ENCODE data around the gene BANK1. TPM values are rescaled to one million over a fixed set of nuclear protein-coding genes. Genes with fewer than 3 reads are reported as not detected.

Gene BANK1
- total and polyA plus RNA-seq, 4 experiments from 2014 or later, result 0.11 to 4.6 TPM; not detected in 2

DNA sequence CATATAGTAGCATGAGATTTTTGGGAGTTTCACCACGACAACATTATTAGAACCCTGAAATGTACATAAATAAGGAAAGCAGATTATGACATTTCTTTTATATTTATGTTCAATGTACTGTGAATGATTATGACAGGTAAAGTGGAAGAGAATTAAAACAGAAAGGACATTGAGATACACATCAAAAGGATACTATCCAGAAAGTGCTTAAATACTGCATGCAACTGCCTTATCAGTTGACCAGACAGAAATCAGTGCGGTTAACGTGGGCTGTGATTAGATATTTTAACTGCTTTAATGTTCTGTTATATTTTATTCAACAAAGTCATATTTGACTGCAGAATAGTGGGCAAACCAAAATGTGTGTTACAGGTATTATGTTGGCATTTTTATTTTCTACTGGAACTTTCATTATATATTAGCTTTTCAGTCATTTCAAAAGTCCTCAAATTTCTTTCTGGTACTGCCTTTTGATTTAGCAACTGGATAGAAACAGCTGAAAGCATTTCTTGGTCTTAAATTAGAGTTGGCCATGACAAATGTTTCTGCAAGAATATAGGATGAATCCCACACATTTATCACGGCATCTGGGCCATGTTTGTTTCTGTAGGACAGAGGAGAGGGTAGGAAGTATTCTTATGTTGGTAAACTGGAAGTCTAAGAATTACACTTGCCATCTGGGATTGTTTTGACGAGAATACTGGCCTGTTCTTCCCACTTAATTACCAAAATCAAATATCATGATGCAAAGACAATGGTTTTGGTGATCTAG lies 299.5 kb downstream of the BANK1 start:
- Mint-ChIP-seq H3K9me3 (peaks cover 0 to 5% (median 0%) of the 10 kb centered on the region in 8 donors), H3K36me3 (no peaks in the 10 kb centered on the region), H3K4me3 (no peak overlapping the region), H3K27ac (no peak overlapping the region), H3K27me3 (peaks cover 0 to 2% of the 10 kb centered on the region in 2 donors), H3K4me1 (no peaks in the 10 kb centered on the region)
- H3K4me1 ChIP-seq (ENCODE audit: insufficient read depth, low read length), result no peaks in the 10 kb centered on the region
- H3K4me3 ChIP-seq (ENCODE audit: low read length in 2 of 2), result no peak overlapping the region
- POLR2A ChIA-PET (ENCODE audit: partially characterized antibody), result no interaction called here
- H3K36me3 ChIP-seq (ENCODE audit: insufficient read depth, low read length), result no peaks in the 10 kb centered on the region
- H3K27me3 ChIP-seq (ENCODE audit: insufficient read depth, low read length), result no peaks in the 10 kb centered on the region
- no peaks in the 10 kb centered on the region for H3K9me3 ChIP-seq (ENCODE audit: control insufficient read depth in 1 of 2, low read length in 2 of 2)
- CTCF ChIA-PET (ENCODE audit: partially characterized antibody), result no interaction called here
- intact Hi-C loops (cut with micrococcal nuclease), result no loop called here
- no peak for DNase-seq
- H3K27ac ChIP-seq (ENCODE audit: low read depth, low read length), result no peak overlapping the region

DNA sequence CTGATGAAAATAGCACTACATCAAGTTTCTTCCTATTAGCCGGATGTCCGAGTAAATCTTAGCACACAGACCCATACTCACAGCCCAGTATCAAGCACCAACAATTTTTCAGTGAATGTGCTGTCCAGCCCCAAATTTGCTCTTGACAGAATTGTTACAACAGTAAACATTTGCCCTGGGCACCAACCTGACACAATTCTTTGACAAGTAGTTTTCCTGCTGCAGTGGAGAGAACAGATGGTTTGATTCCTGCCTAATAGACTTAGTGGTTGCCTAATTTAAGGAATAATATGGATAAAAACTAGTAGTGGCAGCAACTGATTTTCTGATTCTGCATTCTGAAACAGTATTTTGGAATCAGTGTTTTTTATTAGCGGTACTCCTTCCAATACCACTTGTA lies 301.1 kb downstream of the BANK1 start:
- CTCF ChIA-PET (ENCODE audit: partially characterized antibody), result no interaction called here
- no peak overlapping the region for H3K4me3 Mint-ChIP-seq

DNA sequence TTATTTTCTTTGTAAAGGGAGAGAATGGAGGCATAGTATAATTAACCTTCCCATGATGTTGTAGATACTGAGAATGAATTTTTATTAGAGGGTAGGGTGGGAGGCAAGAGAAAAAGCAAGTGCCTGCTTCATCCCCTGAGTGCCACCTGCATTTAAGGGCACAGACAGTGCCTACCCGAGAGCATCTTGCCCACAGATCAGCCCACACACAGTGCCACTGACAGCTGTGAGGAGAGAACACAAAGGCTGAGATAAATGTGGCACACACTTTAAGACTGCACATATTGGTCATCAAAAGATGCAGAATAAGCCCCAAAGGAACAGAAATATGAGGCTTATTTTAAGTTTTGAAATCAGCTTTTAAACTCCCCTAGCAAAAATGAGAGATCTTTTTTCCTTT lies 304.0 kb downstream of the BANK1 start:
- no peak for DNase-seq
- H3K4me3 ChIP-seq (ENCODE audit: low read length in 2 of 2), result no peak overlapping the region
- H3K27me3 ChIP-seq (ENCODE audit: insufficient read depth, low read length), result no peaks in the 10 kb centered on the region
- no peak overlapping the region for H3K27ac ChIP-seq (ENCODE audit: low read depth, low read length)
- no peaks in the 10 kb centered on the region for H3K9me3 ChIP-seq (ENCODE audit: control insufficient read depth in 1 of 2, low read length in 2 of 2)
- no peaks in the 10 kb centered on the region for H3K27me3 Mint-ChIP-seq
- no peaks in the 10 kb centered on the region for H3K36me3 ChIP-seq (ENCODE audit: insufficient read depth, low read length)
- intact Hi-C loops (cut with micrococcal nuclease), result no loop called here
- POLR2A ChIA-PET (ENCODE audit: partially characterized antibody), result no interaction called here
- CTCF ChIA-PET (ENCODE audit: partially characterized antibody), result no interaction called here
- no peaks in the 10 kb centered on the region for H3K4me1 Mint-ChIP-seq
- H3K9me3 Mint-ChIP-seq, result peaks cover 0 to 5% (median 0%) of the 10 kb centered on the region in 8 donors
- H3K27ac Mint-ChIP-seq, result no peak overlapping the region
- H3K4me1 ChIP-seq (ENCODE audit: insufficient read depth, low read length), result no peaks in the 10 kb centered on the region
- no peaks in the 10 kb centered on the region for H3K36me3 Mint-ChIP-seq
- no peak overlapping the region for H3K4me3 Mint-ChIP-seq

More for the DNA sequence above, 301.1 kb downstream of the BANK1 start:
- no peak overlapping the region for H3K27ac Mint-ChIP-seq
- intact Hi-C loops (cut with micrococcal nuclease), result no loop called here
- Histone ChIP-seq H3K27me3 (ENCODE audit: insufficient read depth, low read length) (no peaks in the 10 kb centered on the region), H3K36me3 (ENCODE audit: insufficient read depth, low read length) (no peaks in the 10 kb centered on the region), H3K4me3 (ENCODE audit: low read length in 2 of 2) (no peak overlapping the region), H3K27ac (ENCODE audit: low read depth, low read length) (no peak overlapping the region), H3K9me3 (ENCODE audit: control insufficient read depth in 1 of 2, low read length in 2 of 2) (no peaks in the 10 kb centered on the region), H3K4me1 (ENCODE audit: insufficient read depth, low read length) (no peaks in the 10 kb centered on the region)
- peaks cover 0 to 5% (median 0%) of the 10 kb centered on the region in 8 donors for H3K9me3 Mint-ChIP-seq
- no peak for DNase-seq
- no peaks in the 10 kb centered on the region for H3K36me3 Mint-ChIP-seq
- peaks cover 0 to 2% of the 10 kb centered on the region in 2 donors for H3K27me3 Mint-ChIP-seq
- POLR2A ChIA-PET (ENCODE audit: partially characterized antibody), result no interaction called here
- no peaks in the 10 kb centered on the region for H3K4me1 Mint-ChIP-seq

DNA sequence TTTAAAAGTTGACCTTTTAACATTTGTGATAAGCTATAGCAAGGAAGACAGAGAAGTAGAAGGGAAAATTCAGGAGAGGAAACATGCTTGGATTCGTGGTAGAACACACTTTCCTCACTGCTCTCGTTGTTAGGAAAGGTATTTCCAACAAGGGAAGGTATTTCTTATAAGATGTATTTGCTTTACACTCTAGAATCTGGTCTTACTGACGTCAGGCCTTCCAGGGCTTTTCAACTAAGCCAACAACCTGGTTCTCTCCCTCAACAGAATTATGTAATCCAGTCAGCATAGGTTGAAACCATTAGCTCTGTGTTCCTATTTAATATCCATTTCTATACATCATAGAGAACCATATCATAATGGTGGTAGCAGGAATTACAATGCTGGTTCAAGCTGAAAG lies 312.8 kb downstream of the BANK1 start:
- no peaks in the 10 kb centered on the region for H3K36me3 ChIP-seq (ENCODE audit: insufficient read depth, low read length)
- DNase-seq, result no peak
- H3K27ac ChIP-seq (ENCODE audit: low read depth, low read length), result no peak overlapping the region
- H3K4me1 Mint-ChIP-seq, result no peaks in the 10 kb centered on the region
- no peaks in the 10 kb centered on the region for H3K27me3 ChIP-seq (ENCODE audit: insufficient read depth, low read length)
- no peaks in the 10 kb centered on the region for H3K4me1 ChIP-seq (ENCODE audit: insufficient read depth, low read length)
- H3K4me3 ChIP-seq (ENCODE audit: low read length in 2 of 2), result no peak overlapping the region
- no peak overlapping the region for H3K4me3 Mint-ChIP-seq
- H3K9me3 ChIP-seq (ENCODE audit: control insufficient read depth in 1 of 2, low read length in 2 of 2), result peaks cover 0 to 4% of the 10 kb centered on the region in 2 donors
- H3K27me3 Mint-ChIP-seq, result no peaks in the 10 kb centered on the region
- H3K9me3 Mint-ChIP-seq, result peaks cover 3 to 51% (median 27%) of the 10 kb centered on the region in 8 donors
- CTCF ChIA-PET (ENCODE audit: partially characterized antibody), result no interaction called here
- intact Hi-C loops (cut with micrococcal nuclease), result no loop called here
- peaks cover 0 to 5% of the 10 kb centered on the region in 2 donors for H3K36me3 Mint-ChIP-seq
- POLR2A ChIA-PET (ENCODE audit: partially characterized antibody), result no interaction called here
- H3K27ac Mint-ChIP-seq, result no peak overlapping the region

DNA sequence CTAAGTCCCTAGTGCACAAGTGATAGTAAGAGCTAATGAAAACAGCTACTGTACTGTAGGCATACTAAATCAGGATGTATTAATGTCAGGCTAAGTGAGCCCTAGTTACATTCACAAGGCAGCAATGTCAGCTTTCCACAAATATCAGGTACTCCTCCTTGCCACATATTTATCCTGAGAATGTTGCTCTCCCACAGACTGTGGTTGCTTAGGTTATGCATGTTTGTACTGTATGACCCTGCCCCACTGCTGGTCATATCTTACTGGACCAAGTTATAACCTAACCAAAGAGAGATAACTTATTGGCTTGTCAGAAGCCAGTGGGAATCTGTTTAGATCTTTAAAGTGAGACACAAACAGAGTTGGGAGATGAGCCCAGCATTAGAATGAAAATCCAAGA lies 313.7 kb downstream of the BANK1 start:
- Mint-ChIP-seq H3K27ac (no peak overlapping the region), H3K4me1 (no peaks in the 10 kb centered on the region), H3K4me3 (no peak overlapping the region), H3K27me3 (no peaks in the 10 kb centered on the region), H3K9me3 (peaks cover 3 to 58% (median 31%) of the 10 kb centered on the region in 8 donors), H3K36me3 (peaks cover 0 to 5% of the 10 kb centered on the region in 2 donors)
- Histone ChIP-seq H3K27me3 (ENCODE audit: insufficient read depth, low read length) (no peaks in the 10 kb centered on the region), H3K4me3 (ENCODE audit: low read length in 2 of 2) (no peak overlapping the region), H3K36me3 (ENCODE audit: insufficient read depth, low read length) (no peaks in the 10 kb centered on the region), H3K4me1 (ENCODE audit: insufficient read depth, low read length) (no peaks in the 10 kb centered on the region), H3K9me3 (ENCODE audit: control insufficient read depth in 1 of 2, low read length in 2 of 2) (peaks cover 0 to 4% of the 10 kb centered on the region in 2 donors), H3K27ac (ENCODE audit: low read depth, low read length) (no peak overlapping the region)
- ChIA-PET CTCF (ENCODE audit: partially characterized antibody) (no interaction called here), POLR2A (ENCODE audit: partially characterized antibody) (no interaction called here)
- intact Hi-C loops (cut with micrococcal nuclease), result no loop called here
- no peak for DNase-seq

DNA sequence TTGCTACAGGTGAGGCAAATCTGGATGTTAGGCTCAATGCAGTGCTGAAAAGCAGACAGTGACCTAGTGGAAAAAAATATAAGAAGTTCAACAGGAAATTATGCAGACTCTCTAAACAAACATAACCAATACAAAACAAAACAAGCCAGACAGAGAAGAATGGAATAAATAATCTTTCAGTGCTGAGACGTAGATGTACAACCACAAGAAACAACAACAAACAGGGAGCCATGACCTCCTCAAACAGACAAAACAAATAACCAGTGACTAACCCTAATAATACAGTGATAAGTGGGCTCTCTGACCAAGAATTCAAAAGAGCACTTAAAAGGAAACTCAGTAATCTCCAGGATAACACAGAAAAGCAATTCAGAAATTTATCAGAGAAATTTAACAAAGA lies 315.5 kb downstream of the BANK1 start:
- no peaks in the 10 kb centered on the region for H3K4me1 Mint-ChIP-seq
- POLR2A ChIA-PET (ENCODE audit: partially characterized antibody), result no interaction called here
- DNase-seq, result no peak
- peaks cover 3 to 59% (median 32%) of the 10 kb centered on the region in 8 donors for H3K9me3 Mint-ChIP-seq
- no peaks in the 10 kb centered on the region for H3K4me1 ChIP-seq (ENCODE audit: insufficient read depth, low read length)
- intact Hi-C loops (cut with micrococcal nuclease), result no loop called here
- no peak overlapping the region for H3K27ac Mint-ChIP-seq
- no peak overlapping the region for H3K4me3 ChIP-seq (ENCODE audit: low read length in 2 of 2)
- H3K27ac ChIP-seq (ENCODE audit: low read depth, low read length), result no peak overlapping the region
- no peaks in the 10 kb centered on the region for H3K27me3 ChIP-seq (ENCODE audit: insufficient read depth, low read length)
- no peaks in the 10 kb centered on the region for H3K36me3 ChIP-seq (ENCODE audit: insufficient read depth, low read length)
- CTCF ChIA-PET (ENCODE audit: partially characterized antibody), result interaction anchor here (0.7 kb wide), 1 partner anchor 324 kb away, joined by 3 read pairs; no protein-coding TSS in a partner anchor
- H3K9me3 ChIP-seq (ENCODE audit: control insufficient read depth in 1 of 2, low read length in 2 of 2), result peaks cover 0 to 4% of the 10 kb centered on the region in 2 donors
- H3K4me3 Mint-ChIP-seq, result no peak overlapping the region
- H3K36me3 Mint-ChIP-seq, result peaks cover 0 to 5% of the 10 kb centered on the region in 2 donors
- peaks cover 0 to 1% of the 10 kb centered on the region in 2 donors for H3K27me3 Mint-ChIP-seq

DNA sequence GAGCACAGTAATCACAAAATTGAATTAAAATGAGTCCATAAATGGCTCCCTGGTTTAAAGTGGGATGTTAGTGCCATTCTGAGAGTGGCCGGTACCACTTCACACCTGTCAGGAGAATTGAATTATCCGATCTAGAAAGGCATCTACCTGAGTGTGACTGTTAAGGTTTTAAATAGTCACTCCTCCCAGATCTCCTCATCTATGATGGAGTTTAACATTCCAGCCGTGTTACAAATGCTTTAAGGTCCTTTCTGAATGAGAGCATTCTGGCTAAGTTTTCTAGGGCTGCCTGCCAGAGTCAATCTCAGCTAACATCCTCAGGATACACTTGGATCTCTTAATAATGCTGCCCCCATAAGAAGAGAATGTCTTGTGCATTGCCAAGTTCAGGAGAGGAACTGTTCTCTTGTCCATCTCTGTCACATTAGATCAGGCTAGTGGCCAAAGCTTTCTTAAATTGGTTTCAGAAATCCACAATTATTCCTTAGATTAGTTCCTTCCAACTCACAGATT lies 323.6 kb downstream of the BANK1 start:
- Mint-ChIP-seq H3K27me3 (peaks cover 0 to 1% of the 10 kb centered on the region in 2 donors), H3K36me3 (no peaks in the 10 kb centered on the region), H3K4me1 (no peaks in the 10 kb centered on the region), H3K27ac (no peak overlapping the region), H3K9me3 (peaks cover 0 to 4% (median 2%) of the 10 kb centered on the region in 8 donors), H3K4me3 (no peak overlapping the region)
- no peaks in the 10 kb centered on the region for H3K9me3 ChIP-seq (ENCODE audit: control insufficient read depth in 1 of 2, low read length in 2 of 2)
- ChIA-PET POLR2A (ENCODE audit: partially characterized antibody) (no interaction called here), CTCF (ENCODE audit: partially characterized antibody) (no interaction called here)
- no peaks in the 10 kb centered on the region for H3K4me1 ChIP-seq (ENCODE audit: insufficient read depth, low read length)
- intact Hi-C loops (cut with micrococcal nuclease), result no loop called here
- no peaks in the 10 kb centered on the region for H3K36me3 ChIP-seq (ENCODE audit: insufficient read depth, low read length)
- no peak for DNase-seq
- no peaks in the 10 kb centered on the region for H3K27me3 ChIP-seq (ENCODE audit: insufficient read depth, low read length)
- no peak overlapping the region for H3K27ac ChIP-seq (ENCODE audit: low read depth, low read length)
- no peak overlapping the region for H3K4me3 ChIP-seq (ENCODE audit: low read length in 2 of 2)

Measured in CD4-positive, alpha-beta memory T cell (primary cell).